HTERT RPE-1 (cell line): ENCODE data around the gene PIGS.
"Not testable (repeated sequence)": the region's sequence is repeated elsewhere in the genome, so short reads cannot be mapped to it uniquely, and the experiment has no call there.

Experiments
- in situ Hi-C: fragments of 300-500 bp; cut with MboI; formaldehyde crosslinking; loops from 4 replicates; pipeline ENCODE4 v1.14.3; 2020; ENCODE audit warnings: low sequenced_read_pairs

PIGS gene

DNA sequence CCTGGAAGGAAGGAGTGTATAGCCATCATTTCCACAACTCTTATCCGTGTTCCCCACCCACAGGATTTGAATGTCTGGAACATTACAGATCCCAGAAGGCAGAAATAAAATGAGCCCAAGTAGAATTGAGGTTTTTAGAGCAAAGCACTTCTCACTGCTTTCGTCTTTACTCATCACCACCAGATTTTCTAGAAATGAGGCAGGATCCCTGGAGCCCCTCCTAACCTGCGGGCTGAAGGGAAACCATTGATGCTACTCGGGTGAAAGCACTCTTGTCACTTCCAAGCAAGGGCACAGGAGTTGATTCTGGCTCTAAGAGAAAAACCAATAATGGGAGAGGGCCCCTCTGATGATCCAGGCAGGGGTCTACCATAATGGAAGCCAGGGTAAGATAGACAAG, 8.2 kb upstream of the PIGS start:
- in situ Hi-C loops: no loop called here

DNA sequence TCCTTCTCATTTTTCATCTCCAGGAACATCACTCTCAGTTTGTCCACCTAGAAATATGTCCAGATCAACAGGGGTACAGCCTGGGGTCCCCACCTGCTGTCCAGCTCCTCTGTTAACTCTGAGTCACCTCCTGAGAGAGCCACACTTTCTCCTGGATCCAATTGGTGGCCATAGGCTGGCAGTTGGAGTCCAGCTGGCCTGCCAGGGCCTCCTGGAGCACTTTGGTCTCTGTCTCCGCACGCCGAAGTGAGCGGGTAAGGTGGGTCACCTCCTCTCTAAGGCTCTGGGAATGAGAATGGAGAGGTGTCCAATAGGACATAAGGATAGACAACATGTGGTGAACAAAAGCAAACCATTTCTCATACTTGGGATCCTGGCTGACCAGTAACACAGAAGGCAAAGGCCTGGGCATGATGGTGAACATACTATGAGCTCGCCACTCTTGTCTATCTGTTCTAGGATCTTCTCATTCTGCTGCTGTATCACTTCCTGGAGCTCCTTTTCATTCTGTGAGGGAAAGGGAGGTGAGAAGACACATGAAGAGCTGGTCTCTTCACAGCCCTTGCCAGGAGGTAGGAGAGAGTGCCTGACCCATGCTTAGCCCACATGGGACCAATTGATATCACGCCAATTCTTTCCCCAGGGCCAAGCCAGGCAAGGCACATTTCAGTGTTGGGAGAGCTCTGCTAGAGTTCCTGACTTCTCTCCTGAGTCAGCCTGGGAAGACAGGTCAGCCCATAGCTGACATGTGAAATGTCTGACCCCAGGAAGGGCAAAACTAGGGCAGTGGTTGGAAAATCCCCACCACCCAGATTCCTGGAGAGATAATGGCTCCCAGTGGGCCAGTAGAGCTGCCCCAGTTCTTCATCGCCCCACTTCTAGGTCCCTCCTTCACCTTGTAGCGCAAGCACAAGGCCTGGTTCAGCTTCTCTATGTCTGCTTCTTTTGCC, 7.2 kb upstream of the PIGS start:
- in situ Hi-C loops: no loop called here

DNA sequence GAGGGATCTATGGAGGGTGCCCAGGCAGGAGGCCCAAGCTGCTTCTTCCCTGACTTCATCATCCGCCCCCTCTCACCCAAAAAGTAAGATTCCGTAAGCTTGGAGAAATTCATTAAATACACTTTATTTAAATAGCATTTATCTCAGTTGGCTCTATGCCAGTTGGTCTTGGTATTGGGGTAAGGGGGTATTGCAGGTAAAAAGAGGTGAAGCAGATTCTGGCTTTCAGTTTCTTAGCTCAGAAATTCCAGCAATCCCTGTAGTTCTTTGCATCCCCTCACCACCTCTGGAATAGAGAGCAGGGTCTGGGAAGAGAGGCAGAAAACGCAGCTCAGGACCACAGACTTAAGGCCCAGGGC, 6.1 kb upstream of the PIGS start:
- in situ Hi-C loops: no loop called here

DNA sequence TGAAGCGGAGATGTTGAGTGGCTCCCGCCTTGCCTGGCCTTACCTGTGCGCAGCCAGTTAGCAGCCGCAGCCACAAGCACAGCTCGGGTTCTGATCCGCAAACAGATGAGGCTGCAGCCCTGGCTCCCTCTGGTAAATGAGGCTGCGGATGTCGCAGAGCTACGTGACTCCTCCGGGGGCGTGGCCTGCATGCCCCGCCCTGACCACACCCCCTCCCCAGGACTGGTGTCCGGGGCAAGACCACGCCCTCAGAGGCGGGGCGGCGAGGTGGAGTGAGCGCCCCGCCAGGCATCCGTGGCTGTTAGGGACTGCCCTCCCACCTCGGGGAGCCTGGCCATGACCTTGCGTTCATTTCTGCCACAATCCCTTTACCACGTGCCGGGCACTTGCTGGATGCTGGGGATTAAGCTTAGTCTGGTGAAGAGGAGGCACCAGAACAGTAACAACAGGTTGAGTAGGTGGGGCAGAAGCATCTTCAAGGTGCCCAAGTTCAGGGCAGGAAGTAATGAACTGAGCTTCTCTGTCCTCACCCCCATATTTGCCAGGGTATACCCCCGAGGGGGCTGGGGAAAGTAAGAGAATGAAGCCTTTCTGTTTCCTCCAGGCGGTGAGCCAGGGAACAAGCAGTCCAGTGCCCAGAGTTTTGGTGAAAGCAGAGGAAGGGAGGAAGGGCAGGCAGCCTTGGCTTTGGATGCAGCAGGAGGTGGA, 5.6 kb upstream of the PIGS start, which contains the start of gene ALDOC:
Gene ALDOC (minus strand): TSS at position 138 of the 708 bp plus-strand sequence. CDS start 1,363 bp downstream, outside the sequence.
- in situ Hi-C loops: no loop called here

DNA sequence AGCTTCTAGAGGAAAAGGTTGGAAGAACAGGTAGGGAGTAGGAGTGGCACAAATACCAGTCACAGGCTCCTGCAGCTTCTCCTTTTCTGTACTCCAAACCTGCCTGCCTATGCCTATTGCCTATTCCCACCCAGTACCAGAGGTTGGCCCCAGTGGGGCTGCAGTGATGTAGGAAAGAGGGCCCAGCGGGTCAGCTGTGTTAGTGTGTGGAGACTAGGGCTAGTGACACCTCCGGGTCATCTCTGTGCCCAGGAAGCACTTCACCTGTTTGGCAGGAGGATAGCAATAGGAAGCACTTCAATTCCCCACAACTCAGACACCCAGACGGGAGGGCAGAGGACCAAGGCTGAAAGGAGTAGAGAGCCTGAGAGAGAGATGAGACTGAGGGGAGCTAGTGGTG, 4.7 kb upstream of the PIGS start:
- in situ Hi-C loops: not testable (repeated sequence)

DNA sequence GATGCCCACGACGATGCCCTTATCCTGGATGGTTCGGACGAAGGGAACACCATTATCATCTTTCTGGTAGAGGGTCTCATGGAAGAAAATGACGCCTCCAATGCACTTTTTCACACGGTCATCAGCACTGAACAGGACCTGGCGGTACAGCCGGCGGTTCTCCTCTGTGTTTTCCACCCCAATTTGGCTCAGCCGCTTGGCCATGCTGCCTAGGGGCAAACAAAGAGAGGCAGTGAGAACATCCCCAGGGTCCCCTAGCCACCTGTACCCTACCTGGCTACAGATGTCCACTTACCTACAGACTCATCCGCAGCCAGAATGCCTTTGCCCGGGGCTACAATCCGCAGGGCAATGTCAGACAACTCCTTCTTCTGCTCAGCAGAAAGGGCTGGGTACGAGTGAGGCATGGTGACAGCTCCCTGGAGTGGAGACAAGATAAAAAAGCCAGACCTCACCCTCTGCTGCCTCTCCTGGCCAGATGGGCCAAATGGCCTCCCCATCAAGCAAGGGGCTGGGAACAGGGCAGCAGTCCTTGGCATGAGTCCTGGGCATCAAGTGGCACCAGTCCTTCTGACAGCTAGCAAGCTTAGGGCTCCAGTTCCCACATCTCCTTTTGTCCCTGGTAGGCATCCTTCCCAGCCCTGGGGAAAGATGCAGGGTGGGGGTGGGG, 3.9 kb upstream of the PIGS start:
- in situ Hi-C loops: no loop called here

DNA sequence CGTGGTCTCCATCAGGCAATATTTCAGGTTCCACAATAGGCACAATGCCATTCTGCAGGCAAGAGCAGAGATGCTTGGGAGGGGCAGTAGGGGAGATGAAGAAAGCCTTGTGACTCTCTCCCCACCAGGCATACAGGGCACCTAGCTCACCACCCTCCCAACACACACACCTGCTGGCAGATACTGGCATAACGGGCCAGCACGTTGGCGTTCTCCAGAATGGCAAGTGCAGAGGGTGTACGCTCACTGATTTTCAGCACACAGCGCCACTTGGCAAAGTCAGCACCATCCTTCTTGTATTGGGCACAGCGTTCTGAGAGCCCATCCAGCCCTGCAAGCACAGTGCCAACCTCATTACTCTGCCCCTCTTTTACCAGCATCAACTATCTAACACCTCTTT, 3.2 kb upstream of the PIGS start:
- in situ Hi-C loops: no loop called here

DNA sequence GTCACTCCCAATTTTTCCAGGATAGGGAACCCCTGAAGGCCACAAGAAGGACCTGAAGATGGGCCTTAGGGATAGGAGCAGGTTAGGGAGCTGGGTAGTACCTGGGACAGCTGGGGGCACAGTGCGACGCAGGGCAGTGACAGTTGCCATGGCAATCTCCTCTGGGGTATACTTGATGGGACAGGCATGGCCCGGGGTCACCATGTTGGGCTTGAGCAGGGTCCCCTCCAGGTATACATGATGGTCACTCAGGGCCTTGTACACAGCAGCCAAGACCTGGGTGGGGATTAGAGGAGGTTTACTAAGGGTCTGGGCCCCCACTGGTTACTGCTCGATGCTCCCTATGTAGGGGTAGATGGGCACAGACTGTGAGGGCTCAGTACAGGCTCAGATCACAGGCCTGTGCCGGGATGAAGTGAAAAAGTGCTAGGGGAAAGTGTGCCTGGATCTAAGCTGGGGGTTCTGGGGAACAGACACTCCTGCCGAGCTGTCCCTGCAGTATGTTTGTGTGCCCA, 2.7 kb upstream of the PIGS start:
- in situ Hi-C loops: no loop called here

DNA sequence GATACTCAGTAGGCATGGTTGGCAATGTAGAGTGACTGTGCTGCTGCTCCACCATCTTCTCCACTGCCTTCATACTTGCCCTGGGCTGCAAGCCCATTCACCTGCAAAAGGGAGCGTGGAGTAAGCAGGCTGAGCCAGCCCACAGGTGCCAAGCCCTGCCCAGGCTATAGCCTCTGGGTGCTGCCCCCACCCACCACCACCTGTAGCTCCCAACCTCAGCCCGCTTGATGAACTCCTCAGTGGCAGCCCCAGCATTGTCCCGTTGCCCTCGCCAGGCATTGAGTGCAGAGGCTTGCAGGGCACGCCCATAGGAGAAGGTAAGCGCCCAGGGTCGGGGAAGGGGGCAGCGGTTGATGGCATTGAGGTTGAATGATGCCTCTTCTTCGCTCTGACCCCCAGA, 2.2 kb upstream of the PIGS start:
- in situ Hi-C loops: no loop called here

DNA sequence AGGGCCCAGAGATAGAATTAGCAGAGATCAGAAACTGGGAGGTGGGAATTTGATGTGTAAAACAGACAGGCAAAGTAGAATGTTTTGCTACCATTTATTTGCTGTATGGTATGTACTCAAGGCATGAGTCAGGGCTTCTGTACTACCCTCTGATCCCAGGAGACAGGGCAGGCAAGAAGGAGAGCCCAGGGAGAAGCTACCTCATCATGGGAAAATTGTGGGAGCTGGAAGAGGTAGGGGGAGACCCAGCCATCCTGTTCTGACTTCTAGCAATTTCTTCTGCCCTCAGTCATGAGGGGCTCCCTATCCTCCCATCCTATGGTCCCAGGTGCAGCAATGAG, 1.7 kb upstream of the PIGS start:
- in situ Hi-C loops: no loop called here

DNA sequence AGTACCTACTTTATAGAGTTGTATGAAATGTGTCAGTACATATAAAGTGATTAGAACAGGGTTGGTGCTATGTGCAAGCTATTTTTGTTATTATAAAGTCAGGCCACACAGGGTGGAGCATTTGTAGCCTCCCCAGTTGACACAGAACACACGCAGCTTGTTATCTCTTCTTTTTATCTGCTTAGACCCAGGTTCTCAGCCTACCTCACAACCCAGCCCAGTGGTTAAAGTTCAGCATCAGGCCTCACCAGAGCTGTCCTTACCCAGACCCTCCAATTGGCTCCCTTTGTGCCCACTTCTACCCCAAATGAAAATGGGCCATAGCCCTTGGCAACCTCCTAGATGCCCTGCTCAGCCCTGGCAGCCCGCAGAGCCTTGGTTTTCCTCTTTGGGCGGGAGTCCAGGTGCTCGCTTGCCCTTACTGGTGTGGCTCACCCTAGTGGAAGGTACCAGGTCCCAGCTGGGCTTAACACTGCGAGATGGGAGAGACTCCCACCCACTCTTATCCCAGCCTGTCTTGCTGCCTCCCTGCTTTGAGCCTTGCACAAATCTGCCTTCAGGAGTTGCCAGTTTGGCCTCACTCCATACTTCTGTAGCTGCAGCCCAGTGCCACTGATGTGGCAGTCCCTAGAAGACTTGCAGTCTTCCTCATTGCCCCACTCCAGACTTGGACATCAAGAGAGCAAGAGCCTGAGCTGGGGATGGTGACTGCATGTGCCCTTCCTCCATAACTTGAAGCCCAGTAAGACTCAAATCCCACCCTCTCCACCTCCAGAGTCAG, 1.1 kb upstream of the PIGS start:
- in situ Hi-C loops: no loop called here

DNA sequence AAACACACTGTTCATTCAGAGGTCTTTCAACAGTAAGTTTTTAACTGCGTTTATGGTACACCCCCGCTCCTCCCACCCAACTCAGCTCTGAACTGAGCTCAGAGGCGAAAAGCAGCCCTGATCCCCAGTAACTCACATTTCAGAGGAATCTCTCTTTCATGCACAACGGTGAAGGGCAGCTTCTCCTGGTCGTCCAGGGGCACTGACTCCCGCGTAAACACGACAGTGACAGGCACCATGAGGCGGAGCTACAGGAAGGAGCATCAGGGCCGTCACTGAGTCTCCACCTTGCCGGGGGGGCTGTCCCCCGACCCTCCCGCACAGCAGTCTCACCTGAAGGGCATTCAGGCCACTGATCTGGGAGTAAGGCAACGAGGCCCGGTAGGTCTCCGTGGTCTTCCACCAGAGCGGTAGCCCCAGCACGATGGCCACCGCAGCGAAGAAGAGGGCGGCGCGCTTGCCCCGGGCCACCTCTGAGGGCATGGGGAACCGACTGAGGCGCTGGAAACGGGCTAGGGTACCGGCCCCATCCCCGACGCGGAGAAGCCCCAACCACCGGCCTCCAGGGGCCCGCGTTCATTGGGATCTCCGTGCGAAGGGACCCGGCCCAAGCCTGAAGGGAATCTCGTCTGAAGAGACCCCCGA, 486 bp downstream of the PIGS start:
- in situ Hi-C loops: no loop called here

DNA sequence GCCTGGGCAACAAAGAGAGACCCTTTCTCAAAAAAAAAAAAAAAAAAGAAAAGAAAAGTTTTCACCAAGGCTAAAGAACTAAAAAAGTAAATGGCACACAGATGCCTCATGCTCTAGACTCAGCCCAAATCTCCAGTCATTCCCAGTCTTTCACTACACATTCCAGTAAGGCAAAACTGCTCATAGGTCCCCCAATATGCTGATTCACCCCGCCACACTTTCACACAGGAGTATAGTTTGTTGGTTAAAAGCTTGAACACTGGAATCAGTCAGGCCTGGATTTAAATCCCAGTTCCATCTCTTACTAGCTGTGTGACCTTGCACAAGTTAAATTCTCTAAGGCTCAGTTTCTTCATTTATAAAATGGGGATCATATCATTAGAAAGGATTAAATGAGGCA, 1.9 kb downstream of the PIGS start:
- in situ Hi-C loops: no loop called here

DNA sequence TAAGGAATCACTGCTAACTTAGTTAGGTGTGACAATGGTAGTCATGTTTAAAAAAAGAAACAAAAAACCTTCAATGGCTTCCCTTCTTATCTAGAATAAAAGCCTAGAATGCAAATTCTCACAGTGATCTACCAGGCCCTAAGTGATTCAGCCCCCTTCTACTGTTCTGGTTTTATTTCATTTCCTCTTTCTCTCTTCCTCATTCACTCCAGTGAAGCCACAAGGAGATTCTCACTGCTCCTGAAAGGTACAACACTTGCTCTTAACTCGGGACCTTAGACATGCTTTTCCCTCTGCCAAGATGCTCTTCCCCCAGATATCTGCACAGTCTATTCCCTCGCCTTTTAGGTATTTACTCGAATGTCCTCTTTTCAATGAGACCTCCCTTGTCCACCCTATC, 3.7 kb downstream of the PIGS start:
- in situ Hi-C loops: no loop called here

DNA sequence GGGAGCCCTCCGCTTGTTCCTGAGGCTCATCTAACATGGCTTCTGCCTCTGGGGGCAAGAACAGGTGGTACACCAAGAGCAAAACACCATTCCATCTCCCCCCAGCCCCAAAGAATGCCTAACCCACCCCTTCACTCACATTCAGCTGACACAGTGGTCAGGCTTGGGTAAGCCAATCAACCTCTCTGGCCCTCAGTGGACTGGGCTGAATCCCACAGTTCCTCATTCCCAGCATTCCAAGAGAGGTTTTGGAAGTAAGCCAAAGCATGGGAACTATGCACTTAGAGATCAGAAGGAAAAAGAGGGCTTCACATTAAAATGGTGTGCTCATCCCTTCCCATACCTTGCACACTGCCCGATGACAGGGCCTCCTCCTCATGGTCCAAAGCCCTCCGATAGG, 7.8 kb downstream of the PIGS start:
- in situ Hi-C loops: no loop called here

DNA sequence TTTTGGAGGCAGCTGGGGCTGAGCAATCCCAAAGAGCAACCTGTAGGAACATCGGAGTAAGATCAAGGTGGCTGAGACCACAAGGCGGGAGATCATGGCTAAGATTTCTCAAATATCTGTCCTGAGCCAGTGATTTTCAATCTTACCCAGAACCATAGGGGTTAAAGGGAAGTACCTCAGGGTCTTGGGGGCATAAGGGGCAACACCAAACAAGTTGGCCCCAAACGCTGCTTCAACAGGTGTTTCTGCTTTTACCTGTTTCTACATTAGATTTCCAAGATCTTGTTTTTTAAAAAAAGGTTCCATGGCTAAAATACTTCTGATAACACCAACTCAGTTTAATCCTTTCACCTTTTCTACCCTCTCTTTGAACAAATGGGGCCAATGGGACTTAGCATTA, 16.3 kb downstream of the PIGS start:
- in situ Hi-C loops: no loop called here

DNA sequence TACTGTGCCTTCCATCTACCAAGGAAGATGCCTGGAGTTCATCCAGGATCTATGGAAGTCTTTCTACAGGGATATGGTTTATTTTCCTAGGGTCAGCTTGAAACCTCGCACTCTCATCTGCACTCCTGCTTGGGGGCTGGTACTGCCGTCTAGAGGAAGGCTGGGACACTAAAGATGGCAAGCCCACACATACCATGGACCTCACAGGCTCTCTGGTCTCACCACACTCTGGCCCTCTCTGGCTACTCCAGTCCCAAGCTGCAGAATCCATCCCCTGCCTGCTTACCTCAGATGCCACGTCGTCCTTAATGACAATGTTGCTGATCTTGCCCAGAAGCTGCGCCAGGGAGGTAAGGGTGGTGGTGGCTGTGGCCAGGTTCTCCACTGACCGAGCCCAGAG, 16.8 kb downstream of the PIGS start:
- in situ Hi-C loops: no loop called here

DNA sequence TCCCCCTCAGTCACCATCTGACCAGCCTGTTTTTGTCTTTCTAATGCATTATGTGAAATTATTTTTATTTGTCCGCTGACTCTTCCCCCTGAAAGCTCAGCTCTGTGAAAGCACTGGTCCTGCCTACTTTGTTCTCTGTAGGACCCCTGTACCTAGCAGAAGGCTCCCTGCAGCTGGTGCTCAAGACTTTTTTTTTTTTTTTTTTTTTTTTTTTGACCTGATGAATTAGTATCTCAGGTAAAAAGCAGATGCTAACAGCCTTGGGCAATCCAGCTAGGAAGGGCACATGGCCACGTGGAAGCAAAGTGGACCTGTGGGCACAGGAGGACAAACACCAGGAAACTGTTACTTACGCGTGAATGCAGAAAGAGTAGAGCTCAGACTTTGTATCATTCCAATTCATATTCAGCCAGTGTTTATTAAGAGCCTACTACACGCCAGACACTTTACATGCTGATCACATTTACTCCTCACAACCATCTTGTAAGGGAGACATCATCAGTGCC, 18.3 kb downstream of the PIGS start:
- in situ Hi-C loops: no loop called here

DNA sequence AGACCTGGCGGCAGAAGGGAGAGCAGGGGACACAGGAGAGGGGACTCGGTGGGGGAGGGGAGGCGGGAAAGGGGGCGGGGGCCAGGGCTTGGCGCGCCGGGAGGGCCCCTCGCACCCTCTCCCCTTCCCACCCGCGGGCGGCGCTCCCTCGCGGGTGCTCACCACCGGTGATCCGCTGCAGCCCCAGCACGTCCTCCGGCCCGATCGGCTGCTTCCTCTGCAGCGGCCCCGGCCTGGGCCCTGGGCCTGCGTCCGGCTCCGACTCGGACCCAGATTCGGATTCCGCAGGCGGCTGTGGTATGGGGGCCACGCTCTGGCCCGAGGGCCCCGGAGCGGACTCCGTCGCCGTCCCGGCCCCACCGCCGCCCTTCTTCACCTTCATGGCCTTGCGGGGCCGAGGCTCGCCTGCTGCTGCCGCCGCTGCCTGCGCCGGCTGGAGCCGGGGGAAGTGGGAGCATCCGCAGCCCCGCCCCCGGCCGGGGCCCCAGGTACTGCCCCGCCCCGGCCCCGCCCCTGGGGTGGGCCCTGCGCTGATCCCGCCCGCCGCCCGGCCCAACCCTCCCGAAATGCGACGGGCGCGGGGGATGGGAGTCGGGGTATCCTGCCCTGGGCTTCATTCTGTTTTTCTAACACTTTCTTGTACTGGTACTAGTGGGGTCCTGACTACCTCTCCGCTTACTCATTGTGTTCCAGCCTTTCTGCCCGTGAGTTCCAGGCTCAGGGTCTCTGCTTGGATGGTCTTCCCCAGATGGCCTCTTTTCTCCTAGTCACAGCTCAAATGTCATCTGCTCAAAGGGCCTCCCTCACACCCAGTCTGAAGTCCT, 18.9 kb downstream of the PIGS start, which contains the start of gene UNC119:
Gene UNC119 (minus strand): TSS at position 449 of the 824 bp plus-strand sequence. CDS start 67 bp downstream, at position 382.
- in situ Hi-C loops: no loop called here
